ENCODE measurements around the gene OR1M1.

Gene OR1M1

GRCh38 chr19:9075064-9075949, 11.6 kb upstream of the OR1M1 start:
- peak in 52 of 58 donors; percentile 5 to 83 (median 46) for DNase-seq

GRCh38 chr19:9076901-9077300, 10.0 kb upstream of the OR1M1 start:
- peak in 1 of 58 donors; percentile 0 for DNase-seq

GRCh38 chr19:9078651-9079050, 8.2 kb upstream of the OR1M1 start:
- no peak for DNase-seq

GRCh38 chr19:9107375-9107774, 20.5 kb downstream of the OR1M1 start, which contains the start of gene OR7G2:
Gene OR7G2 (minus strand): TSS chr19:9107475. CDS start chr19:9103243, 4,232 bp downstream.
- DNase-seq, result no peak

GRCh38 chr19:9109959-9110358, 23.1 kb downstream of the OR1M1 start:
- no peak for DNase-seq

GRCh38 chr19:9115307-9115813, 28.5 kb downstream of the OR1M1 start, which contains the start of gene OR7G1:
Gene OR7G1 (minus strand): TSS chr19:9115763. CDS start chr19:9115763, 0 bp downstream.
- DNase-seq, result no peak

GRCh38 chr19:9116547-9116946, 29.7 kb downstream of the OR1M1 start:
- no peak for DNase-seq

- DNase-seq, result no peak
Observed at GRCh38 chr19:9126900-9127405, 40.1 kb downstream of the OR1M1 start, which contains the start of gene OR7G3. Gene OR7G3 (minus strand): TSS chr19:9126950. CDS start chr19:9126950, 0 bp downstream.

- DNase-seq, result no peak
Observed at GRCh38 chr19:9128171-9128570, 41.3 kb downstream of the OR1M1 start.

- DNase-seq, result no peak
Observed at GRCh38 chr19:9130965-9131364, 44.1 kb downstream of the OR1M1 start.

GRCh38 chr19:9132422-9132821, 45.6 kb downstream of the OR1M1 start:
- DNase-seq, result no peak

- DNase-seq, result peak in 3 of 58 donors; percentile 7 to 46 (median 46)
Observed at GRCh38 chr19:9139609-9140158, 52.8 kb downstream of the OR1M1 start.

- DNase-seq, result peak in 57 of 58 donors; percentile 24 to 92 (median 83)
Observed at GRCh38 chr19:9140159-9140874, 53.5 kb downstream of the OR1M1 start, which contains the start of gene ZNF317. Gene ZNF317 (plus strand): TSS chr19:9140397. CDS start chr19:9156017, 15,620 bp downstream.

GRCh38 chr19:9144920-9145319, 58.1 kb downstream of the OR1M1 start:
- DNase-seq, result no peak

Data from anterior cingulate cortex (tissue), 58 donors.